D721Med (cell line): ENCODE results near the gene DDRGK1.

ENCODE experiments used
- DNase-seq: peaks from one replicate; pipeline ENCODE4 v3.0.0; 2011; ENCODE audit warnings: low spot score; ENCODE audit not compliant: insufficient read length
- FAIRE-seq: peaks from 2 replicates; lab custom pipeline; 2011; peaks lifted over from hg19 to GRCh38; lab: Jason Lieb, UNC
- CTCF ChIP-seq: IDR thresholded peaks from 2 replicates; pipeline ENCODE4 v1.5.1; 2012; ENCODE audit warnings: mild to moderate bottlenecking, control low read depth; ENCODE audit not compliant: insufficient read depth; ENCODE audit errors: missing control alignments

Gene DDRGK1

GRCh38 chr20:3199976-3200755, 4.3 kb downstream of the DDRGK1 start:
- no peak for TF ChIP-seq CTCF
- no peak for FAIRE-seq

GRCh38 chr20:3199206-3199605, 5.3 kb downstream of the DDRGK1 start:
- DNase-seq = no peak
- no peak for FAIRE-seq

More at GRCh38 chr20:3199976-3200755, 4.3 kb downstream of the DDRGK1 start:
- no peak for DNase-seq

GRCh38 chr20:3195590-3196237, 8.8 kb downstream of the DDRGK1 start:
- no peak for TF ChIP-seq CTCF
- FAIRE-seq (no peak), DNase-seq (no peak)

More at GRCh38 chr20:3199206-3199605, 5.3 kb downstream of the DDRGK1 start:
- TF ChIP-seq CTCF = no peak

GRCh38 chr20:3194617-3195280, 9.7 kb downstream of the DDRGK1 start:
- FAIRE-seq (no peak), DNase-seq (no peak)
- TF ChIP-seq CTCF = no peak

- TF ChIP-seq CTCF = no peak
- FAIRE-seq (no peak), DNase-seq (no peak)
Observed at GRCh38 chr20:3193806-3194616, 10.5 kb downstream of the DDRGK1 start.

- FAIRE-seq (no peak), DNase-seq (no peak)
- TF ChIP-seq CTCF = no peak
Observed at GRCh38 chr20:3192226-3193015, 12.1 kb downstream of the DDRGK1 start.
